ENCODE results near the gene FBXW2. TPM values are rescaled to one million over a fixed set of nuclear protein-coding genes. Genes with fewer than 3 reads are reported as not detected.

Gene FBXW2
- total and polyA plus RNA-seq, 4 donors, result 34.7 to 50.0 (median 48.0) TPM

GRCh38 chr9:120768886-120769285, 24.3 kb downstream of the FBXW2 start:
- Histone ChIP-seq H3K27ac (ENCODE audit: low read depth, low read length) (no peak overlapping the region), H3K4me3 (ENCODE audit: low read depth, low read length) (no peak overlapping the region), H3K4me1 (ENCODE audit: control insufficient read depth, insufficient read depth, low read length) (no peaks in the 10 kb centered on the region), H3K27me3 (ENCODE audit: control insufficient read depth, insufficient read depth, low read length) (no peaks in the 10 kb centered on the region), H3K36me3 (ENCODE audit: control insufficient read depth, insufficient read depth, low read length) (peaks cover 43% of the 10 kb centered on the region), H3K9me3 (ENCODE audit: control insufficient read depth, insufficient read depth, low read length) (no peaks in the 10 kb centered on the region)
- 100% methylated on average over 1 of the region's 1 CpG for WGBS (ENCODE audit: insufficient coverage)
- no peak for DNase-seq (ENCODE audit: low read depth in 4 of 6, low spot score in 6 of 6)

GRCh38 chr9:120768247-120768646, 25.0 kb downstream of the FBXW2 start:
- Histone ChIP-seq H3K27ac (ENCODE audit: low read depth, low read length) (no peak overlapping the region), H3K9me3 (ENCODE audit: control insufficient read depth, insufficient read depth, low read length) (no peaks in the 10 kb centered on the region), H3K36me3 (ENCODE audit: control insufficient read depth, insufficient read depth, low read length) (peaks cover 44% of the 10 kb centered on the region), H3K27me3 (ENCODE audit: control insufficient read depth, insufficient read depth, low read length) (no peaks in the 10 kb centered on the region), H3K4me3 (ENCODE audit: low read depth, low read length) (no peak overlapping the region), H3K4me1 (ENCODE audit: control insufficient read depth, insufficient read depth, low read length) (no peaks in the 10 kb centered on the region)
- no peak for DNase-seq (ENCODE audit: low read depth in 4 of 6, low spot score in 6 of 6)
- 93% methylated on average over 3 of the region's 4 CpGs for WGBS (ENCODE audit: insufficient coverage)

- no peak for DNase-seq (ENCODE audit: low read depth in 4 of 6, low spot score in 6 of 6)
- no peaks in the 10 kb centered on the region for H3K9me3 ChIP-seq (ENCODE audit: control insufficient read depth, insufficient read depth, low read length)
- no peak overlapping the region for H3K27ac ChIP-seq (ENCODE audit: low read depth, low read length)
- no peaks in the 10 kb centered on the region for H3K27me3 ChIP-seq (ENCODE audit: control insufficient read depth, insufficient read depth, low read length)
- peaks cover 49% of the 10 kb centered on the region for H3K36me3 ChIP-seq (ENCODE audit: control insufficient read depth, insufficient read depth, low read length)
- H3K4me1 ChIP-seq (ENCODE audit: control insufficient read depth, insufficient read depth, low read length), result no peaks in the 10 kb centered on the region
- 93% methylated on average over 3 of the region's 3 CpGs for WGBS (ENCODE audit: insufficient coverage)
- no peak overlapping the region for H3K4me3 ChIP-seq (ENCODE audit: low read depth, low read length)
Measured at GRCh38 chr9:120767451-120767850, 25.8 kb downstream of the FBXW2 start.

GRCh38 chr9:120765910-120766425, 27.2 kb downstream of the FBXW2 start:
- Histone ChIP-seq H3K27ac (ENCODE audit: low read depth, low read length) (no peak overlapping the region), H3K4me1 (ENCODE audit: control insufficient read depth, insufficient read depth, low read length) (no peaks in the 10 kb centered on the region), H3K36me3 (ENCODE audit: control insufficient read depth, insufficient read depth, low read length) (peaks cover 47% of the 10 kb centered on the region), H3K9me3 (ENCODE audit: control insufficient read depth, insufficient read depth, low read length) (no peaks in the 10 kb centered on the region), H3K4me3 (ENCODE audit: low read depth, low read length) (no peak overlapping the region), H3K27me3 (ENCODE audit: control insufficient read depth, insufficient read depth, low read length) (no peaks in the 10 kb centered on the region)
- 100% methylated on average over 1 of the region's 1 CpG for WGBS (ENCODE audit: insufficient coverage)
- DNase-seq (ENCODE audit: low read depth in 4 of 6, low spot score in 6 of 6), result no peak

GRCh38 chr9:120764476-120764875, 28.7 kb downstream of the FBXW2 start:
- Histone ChIP-seq H3K27ac (ENCODE audit: low read depth, low read length) (no peak overlapping the region), H3K27me3 (ENCODE audit: control insufficient read depth, insufficient read depth, low read length) (no peaks in the 10 kb centered on the region), H3K4me1 (ENCODE audit: control insufficient read depth, insufficient read depth, low read length) (no peaks in the 10 kb centered on the region), H3K4me3 (ENCODE audit: low read depth, low read length) (no peak overlapping the region), H3K36me3 (ENCODE audit: control insufficient read depth, insufficient read depth, low read length) (peaks cover 38% of the 10 kb centered on the region), H3K9me3 (ENCODE audit: control insufficient read depth, insufficient read depth, low read length) (no peaks in the 10 kb centered on the region)
- WGBS (ENCODE audit: insufficient coverage), result 97% methylated on average over 11 of the region's 11 CpGs
- no peak for DNase-seq (ENCODE audit: low read depth in 4 of 6, low spot score in 6 of 6)

- H3K4me3 ChIP-seq (ENCODE audit: low read depth, low read length), result no peak overlapping the region
- no peaks in the 10 kb centered on the region for H3K9me3 ChIP-seq (ENCODE audit: control insufficient read depth, insufficient read depth, low read length)
- 83% methylated on average over 1 of the region's 2 CpGs for WGBS (ENCODE audit: insufficient coverage)
- no peaks in the 10 kb centered on the region for H3K4me1 ChIP-seq (ENCODE audit: control insufficient read depth, insufficient read depth, low read length)
- H3K27ac ChIP-seq (ENCODE audit: low read depth, low read length), result no peak overlapping the region
- no peaks in the 10 kb centered on the region for H3K27me3 ChIP-seq (ENCODE audit: control insufficient read depth, insufficient read depth, low read length)
- DNase-seq (ENCODE audit: low read depth in 4 of 6, low spot score in 6 of 6), result no peak
- H3K36me3 ChIP-seq (ENCODE audit: control insufficient read depth, insufficient read depth, low read length), result peaks cover 23% of the 10 kb centered on the region
Measured at GRCh38 chr9:120761006-120761405, 32.2 kb downstream of the FBXW2 start.

GRCh38 chr9:120759755-120760400, 33.3 kb downstream of the FBXW2 start:
- no peak for DNase-seq (ENCODE audit: low read depth in 4 of 6, low spot score in 6 of 6)
- peaks cover 2% of the 10 kb centered on the region for H3K4me1 ChIP-seq (ENCODE audit: control insufficient read depth, insufficient read depth, low read length)
- H3K4me3 ChIP-seq (ENCODE audit: low read depth, low read length), result no peak overlapping the region
- WGBS (ENCODE audit: insufficient coverage), result 95% methylated on average over 9 of the region's 9 CpGs
- H3K27ac ChIP-seq (ENCODE audit: low read depth, low read length), result no peak overlapping the region
- H3K36me3 ChIP-seq (ENCODE audit: control insufficient read depth, insufficient read depth, low read length), result peaks cover 19% of the 10 kb centered on the region
- no peaks in the 10 kb centered on the region for H3K27me3 ChIP-seq (ENCODE audit: control insufficient read depth, insufficient read depth, low read length)
- H3K9me3 ChIP-seq (ENCODE audit: control insufficient read depth, insufficient read depth, low read length), result no peaks in the 10 kb centered on the region

GRCh38 chr9:120758544-120758943, 34.7 kb downstream of the FBXW2 start:
- no peak for DNase-seq (ENCODE audit: low read depth in 4 of 6, low spot score in 6 of 6)
- WGBS (ENCODE audit: insufficient coverage), result 100% methylated on average over 2 of the region's 3 CpGs
- Histone ChIP-seq H3K27ac (ENCODE audit: low read depth, low read length) (no peak overlapping the region), H3K4me3 (ENCODE audit: low read depth, low read length) (no peak overlapping the region), H3K27me3 (ENCODE audit: control insufficient read depth, insufficient read depth, low read length) (no peaks in the 10 kb centered on the region), H3K9me3 (ENCODE audit: control insufficient read depth, insufficient read depth, low read length) (no peaks in the 10 kb centered on the region), H3K36me3 (ENCODE audit: control insufficient read depth, insufficient read depth, low read length) (peaks cover 14% of the 10 kb centered on the region), H3K4me1 (ENCODE audit: control insufficient read depth, insufficient read depth, low read length) (peaks cover 2% of the 10 kb centered on the region)

GRCh38 chr9:120757026-120757913, 35.9 kb downstream of the FBXW2 start:
- Histone ChIP-seq H3K4me3 (ENCODE audit: low read depth, low read length) (no peak overlapping the region), H3K9me3 (ENCODE audit: control insufficient read depth, insufficient read depth, low read length) (no peaks in the 10 kb centered on the region), H3K36me3 (ENCODE audit: control insufficient read depth, insufficient read depth, low read length) (peaks cover 9% of the 10 kb centered on the region), H3K4me1 (ENCODE audit: control insufficient read depth, insufficient read depth, low read length) (peaks cover 2% of the 10 kb centered on the region), H3K27ac (ENCODE audit: low read depth, low read length) (no peak overlapping the region), H3K27me3 (ENCODE audit: control insufficient read depth, insufficient read depth, low read length) (no peaks in the 10 kb centered on the region)
- DNase-seq (ENCODE audit: low read depth in 4 of 6, low spot score in 6 of 6), result peak in 1 of 6 donors; percentile 38
- no CpG with 5 or more reads among the region's 6 CpGs for WGBS (ENCODE audit: insufficient coverage)

All from spinal cord (tissue), 10 donors.